Stimulated activated CD4-positive, alpha-beta T cell treated with anti-CD3 and anti-CD28 coated beads, Interleukin-1b, Interleukin-23, amount 100 ng/mL, for 48 hours (primary cell): ENCODE measurements around the gene ASCC1.
"Not testable (repeated sequence)": the region's sequence is repeated elsewhere in the genome, so short reads cannot be mapped to it uniquely, and the experiment has no call there.

Source experiments
- DNase-seq: peaks from one replicate; pipeline ENCODE4 v3.0.0-alpha.2; 2020

ASCC1 gene

GRCh38 chr10:72219235-72219814 lies 3.2 kb upstream of the ASCC1 start:
- DNase-seq, result no peak

- no peak for DNase-seq
These were observed 2.6 kb upstream of the ASCC1 start for GRCh38 chr10:72218726-72219125.

GRCh38 chr10:72218325-72218724 lies 2.2 kb upstream of the ASCC1 start:
- no peak for DNase-seq

- DNase-seq, result not testable (repeated sequence)
These were observed 4.2 kb downstream of the ASCC1 start for GRCh38 chr10:72211832-72212231.

- not testable (repeated sequence) for DNase-seq
These were observed 4.7 kb downstream of the ASCC1 start for GRCh38 chr10:72211381-72211780.

- not testable (repeated sequence) for DNase-seq
These were observed 7.5 kb downstream of the ASCC1 start for GRCh38 chr10:72208526-72208925.

DNA sequence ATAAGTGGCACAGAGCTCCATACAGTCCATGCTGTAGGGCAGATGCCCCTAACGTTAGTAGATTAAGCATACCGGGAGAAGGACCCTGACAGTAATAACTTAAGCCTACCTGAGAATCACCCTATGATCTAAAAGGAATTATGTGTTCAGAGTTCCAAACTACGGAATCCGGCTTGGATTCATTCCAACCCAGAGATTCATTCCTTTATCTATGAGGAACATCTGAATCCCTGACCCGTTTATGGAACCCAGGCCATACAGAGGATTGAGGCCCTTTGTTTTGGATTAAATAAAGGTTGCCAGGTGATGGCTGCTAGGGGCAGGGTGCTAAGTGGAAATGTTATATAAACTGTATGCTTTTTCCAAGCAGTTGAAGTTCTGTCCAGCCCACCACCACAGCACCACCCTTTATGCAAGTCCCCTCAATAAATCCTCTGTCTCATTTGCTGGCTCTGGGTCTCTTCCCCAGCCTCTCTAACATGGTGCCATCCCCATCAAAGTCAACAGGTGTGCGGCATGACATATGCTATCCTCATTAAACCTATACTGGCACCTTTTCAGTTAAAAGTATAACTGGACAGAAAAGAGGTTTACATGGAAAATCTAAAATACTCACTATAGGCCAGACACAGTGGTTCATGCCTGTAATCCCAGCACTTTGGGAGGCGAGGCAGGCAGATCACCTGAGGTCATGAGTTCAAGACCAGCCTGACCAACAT lies 9.4 kb downstream of the ASCC1 start:
- DNase-seq, result no peak

- no peak for DNase-seq
These were observed 11.4 kb downstream of the ASCC1 start for GRCh38 chr10:72204724-72205123.

GRCh38 chr10:72204296-72204695 lies 11.8 kb downstream of the ASCC1 start:
- DNase-seq, result no peak

DNA sequence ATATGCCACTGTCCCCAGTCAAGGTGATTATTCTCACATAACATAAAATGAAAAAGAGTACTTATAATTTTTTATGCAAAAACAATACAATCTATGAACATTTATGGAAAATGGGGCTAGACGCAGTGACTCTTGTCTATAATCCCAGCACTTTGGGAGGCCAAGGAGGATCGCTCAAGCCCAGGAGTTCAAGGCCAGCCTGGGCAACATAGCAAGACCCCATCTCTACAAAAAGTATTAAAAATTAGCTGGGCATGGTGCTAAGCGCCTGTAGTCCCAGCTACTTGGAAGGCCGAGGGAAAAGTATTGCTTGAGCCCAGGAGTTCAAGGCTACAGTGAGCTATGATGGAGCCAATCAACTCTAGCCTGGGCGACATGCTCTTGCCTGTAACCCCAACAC lies 14.8 kb downstream of the ASCC1 start:
- no peak for DNase-seq

DNA sequence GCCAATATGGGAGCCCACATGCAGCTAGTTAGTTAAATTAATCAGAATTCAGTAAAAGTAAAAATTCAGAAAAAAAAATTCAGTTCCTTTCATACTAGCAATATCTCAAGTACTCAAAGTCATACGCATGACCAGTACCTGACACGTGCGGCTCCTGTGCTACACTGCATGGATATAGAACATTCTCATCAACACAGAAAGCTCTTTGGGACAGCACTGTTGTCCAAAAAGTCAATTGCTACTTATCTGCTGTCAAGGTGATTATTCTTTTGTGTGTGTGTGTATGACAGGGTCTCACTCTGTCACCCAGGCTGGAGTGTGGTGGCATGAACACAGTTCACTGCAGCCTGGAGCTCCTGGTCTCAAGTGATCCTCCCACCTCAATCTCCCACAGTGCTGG lies 15.2 kb downstream of the ASCC1 start:
- no peak for DNase-seq

- no peak for DNase-seq
These were observed 21.1 kb downstream of the ASCC1 start for GRCh38 chr10:72194949-72195348.

DNA sequence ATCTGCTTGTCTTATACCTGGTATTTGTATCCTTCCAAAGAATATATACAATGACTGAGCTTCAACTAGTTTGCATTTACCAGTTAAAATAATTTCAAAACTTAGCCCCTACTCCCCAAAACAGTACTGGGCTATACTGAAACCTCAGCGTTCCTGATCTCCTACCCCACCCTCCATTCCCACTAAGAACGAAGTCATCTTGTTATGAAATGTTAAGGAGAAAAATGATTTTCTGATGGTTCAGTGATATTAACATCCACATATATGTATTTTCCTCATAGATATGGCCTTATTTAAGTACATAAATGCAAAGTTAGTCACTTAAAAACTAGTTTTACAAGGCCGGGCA lies 29.1 kb downstream of the ASCC1 start:
- DNase-seq, result no peak

GRCh38 chr10:72186258-72186981 lies 29.7 kb downstream of the ASCC1 start:
- no peak for DNase-seq

DNA sequence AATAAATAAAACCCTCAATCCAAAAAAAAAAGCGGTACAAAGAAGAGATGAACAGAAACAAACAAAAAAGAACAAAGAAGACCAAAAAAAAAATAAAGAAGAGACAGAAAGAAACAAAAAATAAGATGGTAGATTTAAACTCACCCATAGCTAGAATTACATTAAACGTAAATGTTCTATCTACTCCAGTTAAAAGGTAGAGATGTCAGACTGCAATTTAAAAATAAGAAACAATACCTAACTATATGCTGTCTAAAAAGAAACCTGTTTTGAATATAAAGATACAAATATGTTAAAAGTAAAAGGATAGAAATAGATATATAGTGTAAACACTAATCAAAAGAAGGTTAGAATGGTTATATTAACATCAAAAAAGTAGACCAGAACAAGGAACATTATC lies 31.9 kb downstream of the ASCC1 start:
- no peak for DNase-seq

DNA sequence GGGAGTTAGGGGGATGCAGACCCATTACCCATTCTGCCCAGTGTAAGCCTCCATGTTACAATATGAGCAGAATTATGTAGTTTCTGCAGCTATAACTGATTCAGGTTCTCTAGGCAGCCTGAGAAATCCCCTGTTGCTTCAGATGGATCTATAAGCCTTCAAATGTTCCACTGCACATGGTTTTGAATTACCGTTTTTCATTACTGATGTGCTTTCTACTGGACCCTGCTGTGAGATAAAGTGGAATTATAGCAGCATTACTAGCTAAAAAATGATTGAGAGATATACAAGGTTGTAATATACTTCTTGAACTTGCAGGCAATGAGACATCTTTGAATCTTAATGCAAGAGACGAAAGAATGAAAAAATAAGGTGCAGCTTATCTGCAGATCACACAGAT lies 38.6 kb downstream of the ASCC1 start:
- no peak for DNase-seq

- DNase-seq, result no peak
These were observed 39.4 kb downstream of the ASCC1 start for GRCh38 chr10:72176701-72177100.

DNA sequence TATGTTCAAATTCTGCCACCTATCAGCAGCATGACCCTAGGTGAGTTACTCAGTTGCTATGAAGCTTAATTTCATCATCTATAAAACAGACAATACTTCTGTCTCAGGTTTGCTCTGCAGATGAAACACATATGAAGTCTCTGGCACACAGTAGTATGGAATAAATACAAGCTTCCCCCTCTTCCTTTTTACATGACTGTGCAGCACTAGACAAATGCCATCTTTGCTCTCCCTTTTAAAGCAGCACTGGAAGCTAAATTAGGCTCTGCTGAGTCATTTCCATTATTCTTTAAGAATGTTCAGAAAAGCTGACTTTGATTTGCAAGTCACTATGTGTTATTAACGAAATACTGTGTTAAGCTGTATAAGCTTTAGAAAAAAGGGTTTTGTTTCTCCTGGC lies 40.9 kb downstream of the ASCC1 start:
- no peak for DNase-seq

- no peak for DNase-seq
These were observed 41.8 kb downstream of the ASCC1 start for GRCh38 chr10:72174297-72174662.

GRCh38 chr10:72173619-72174296 lies 42.3 kb downstream of the ASCC1 start:
- DNase-seq, result no peak

DNA sequence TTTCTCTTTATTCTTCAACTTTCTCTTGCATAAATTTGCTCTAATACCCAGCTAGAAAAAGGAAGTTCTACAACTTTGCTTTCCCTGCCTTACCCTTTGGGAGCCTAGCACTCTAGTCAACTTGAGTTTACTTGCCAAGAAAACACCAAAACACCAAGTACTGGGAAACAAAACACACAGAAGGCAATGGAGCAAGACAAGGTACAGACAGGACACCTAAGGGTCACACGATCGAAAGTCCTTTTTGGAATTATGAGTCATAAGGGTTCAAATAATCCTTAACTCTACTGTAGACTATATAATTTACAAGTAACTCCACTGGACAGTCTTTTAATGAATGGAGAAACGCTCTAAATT lies 42.8 kb downstream of the ASCC1 start:
- DNase-seq, result no peak

- no peak for DNase-seq
These were observed 44.9 kb downstream of the ASCC1 start for GRCh38 chr10:72171175-72171630.

DNA sequence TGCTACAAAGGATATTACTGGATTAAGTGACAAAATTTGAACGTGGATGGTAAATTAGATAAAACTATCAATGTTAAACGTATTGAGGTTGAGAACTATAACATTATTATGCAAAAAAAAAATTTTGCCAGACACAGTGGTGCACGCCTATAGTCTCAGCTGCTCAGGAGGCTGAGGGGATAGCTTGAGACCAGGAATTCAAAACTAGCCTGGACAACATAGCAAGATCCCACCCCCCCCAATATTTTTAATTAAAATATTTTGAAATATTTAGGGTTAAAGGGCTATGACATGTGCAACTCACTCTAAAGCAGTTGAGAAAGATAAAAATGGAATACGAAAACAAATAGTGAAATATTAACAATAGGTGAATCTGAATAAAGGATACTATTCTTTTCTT lies 45.3 kb downstream of the ASCC1 start:
- no peak for DNase-seq

DNA sequence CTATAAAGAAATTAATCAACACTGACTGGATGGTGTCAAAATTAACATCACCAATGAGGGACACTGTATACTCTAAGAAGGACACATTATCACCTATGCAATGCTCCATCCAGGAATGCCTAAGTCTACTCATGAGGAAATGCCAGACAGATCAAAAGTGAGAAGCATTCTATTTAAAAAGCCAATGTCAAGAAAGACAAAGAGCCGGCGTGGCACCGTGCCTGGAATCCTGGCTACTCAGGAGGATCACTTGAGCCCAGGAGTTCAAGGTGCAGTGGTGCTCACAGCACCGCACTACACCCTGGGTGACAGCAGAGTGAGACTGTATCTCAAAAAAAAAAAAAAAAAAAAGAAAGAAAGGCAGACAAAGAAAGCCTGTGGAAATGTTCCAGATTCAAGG lies 45.8 kb downstream of the ASCC1 start:
- DNase-seq, result no peak
